H9 (cell line): ENCODE data around the gene UCK1. TPM values are rescaled to one million over a fixed set of nuclear protein-coding genes. Genes with fewer than 3 reads are reported as not detected.

Experiments used
- DNase-seq: peaks from one replicate; pipeline ENCODE4 v3.0.0-alpha.2; 2017
- H2AFZ ChIP-seq: one replicate; pipeline ENCODE4 v1.6.1; 2013; ENCODE audit warnings: mild to moderate bottlenecking, low read length, control low read depth, moderate library complexity
- H2AK5ac ChIP-seq: 2 replicates; pipeline ENCODE4 v1.6.1; 2013; ENCODE audit warnings: low read length, control low read depth, mixed read lengths; ENCODE audit not compliant: insufficient read length
- H2BK120ac ChIP-seq: one replicate; pipeline ENCODE4 v1.6.1; 2013; ENCODE audit warnings: low read depth, mild to moderate bottlenecking, low read length, control low read depth, inconsistent platforms; ENCODE audit not compliant: poor library complexity, severe bottlenecking
- H2BK12ac ChIP-seq: 2 replicates; pipeline ENCODE4 v1.6.1; 2013; ENCODE audit warnings: low read length, control low read depth, mixed read lengths, low read depth; ENCODE audit not compliant: insufficient read length
- H2BK15ac ChIP-seq: 2 replicates; pipeline ENCODE4 v1.6.1; 2013; ENCODE audit warnings: low read depth, low read length, control low read depth
- H2BK20ac ChIP-seq: one replicate; pipeline ENCODE4 v1.6.1; 2013; ENCODE audit warnings: low read depth, mild to moderate bottlenecking, low read length, control low read depth, inconsistent platforms; ENCODE audit not compliant: poor library complexity, severe bottlenecking
- H2BK5ac ChIP-seq: 2 replicates; pipeline ENCODE4 v1.6.1; 2013; ENCODE audit warnings: low read length, control low read depth, mixed read lengths; ENCODE audit not compliant: insufficient read length
- H3K14ac ChIP-seq: 2 replicates; pipeline ENCODE4 v1.6.1; 2013; ENCODE audit warnings: low read length, control low read depth; ENCODE audit not compliant: insufficient read depth
- H3K18ac ChIP-seq: 2 replicates; pipeline ENCODE4 v1.6.1; 2013; ENCODE audit warnings: low read depth, mild to moderate bottlenecking, mixed read lengths, low read length, control low read depth; ENCODE audit not compliant: insufficient read length
- H3K23ac ChIP-seq: 2 replicates; pipeline ENCODE4 v1.6.1; 2013; ENCODE audit warnings: low read length, control low read depth, mixed read lengths, low read depth; ENCODE audit not compliant: insufficient read length
- H3K23me2 ChIP-seq: 2 replicates; pipeline ENCODE4 v1.6.1; 2013; ENCODE audit warnings: low read depth, mild to moderate bottlenecking, mixed read lengths, low read length, control low read depth; ENCODE audit not compliant: insufficient read length, poor library complexity, severe bottlenecking
- H3K27ac ChIP-seq: 2 replicates; pipeline ENCODE4 v1.5.1; 2013; ENCODE audit warnings: low read length, control low read depth, mixed read lengths, low read depth; ENCODE audit not compliant: insufficient read length
- H3K27me3 ChIP-seq: 2 replicates; pipeline ENCODE4 v1.6.1; 2013; ENCODE audit warnings: low read length, control low read depth, inconsistent platforms; ENCODE audit not compliant: insufficient read depth
- H3K4ac ChIP-seq: 2 replicates; pipeline ENCODE4 v1.6.1; 2013; ENCODE audit warnings: low read depth, mild to moderate bottlenecking, control low read depth, inconsistent platforms, low read length, moderate library complexity
- H3K4me1 ChIP-seq: 2 replicates; pipeline ENCODE4 v1.6.1; 2013; ENCODE audit warnings: low read length, control low read depth, inconsistent platforms; ENCODE audit not compliant: insufficient read depth
- H3K4me2 ChIP-seq: 2 replicates; pipeline ENCODE4 v1.6.1; 2013; ENCODE audit warnings: low read length, control low read depth, mixed read lengths; ENCODE audit not compliant: insufficient read length, insufficient read depth
- H3K56ac ChIP-seq: 2 replicates; pipeline ENCODE4 v1.6.1; 2013; ENCODE audit warnings: low read depth, mild to moderate bottlenecking, mixed read lengths, low read length, control low read depth; ENCODE audit not compliant: insufficient read length
- H3K79me1 ChIP-seq: 2 replicates; pipeline ENCODE4 v1.6.1; 2013; ENCODE audit warnings: low read depth, mild to moderate bottlenecking, moderate library complexity, low read length, control low read depth, inconsistent platforms; ENCODE audit not compliant: insufficient read depth, poor library complexity, severe bottlenecking
- H3K79me2 ChIP-seq: 2 replicates; pipeline ENCODE4 v1.6.1; 2013; ENCODE audit warnings: low read length, control low read depth, inconsistent platforms; ENCODE audit not compliant: insufficient read depth
- H3K9ac ChIP-seq: 2 replicates; pipeline ENCODE4 v1.6.1; 2013; ENCODE audit warnings: low read length, control low read depth, mixed read lengths; ENCODE audit not compliant: insufficient read length; ENCODE audit errors: extremely low read depth
- H3K9me3 ChIP-seq: one replicate; pipeline ENCODE4 v1.6.1; 2013; ENCODE audit warnings: low read depth, low read length, inconsistent platforms; ENCODE audit not compliant: control insufficient read depth
- H3T11ph ChIP-seq: one replicate; pipeline ENCODE4 v1.6.1; 2013; ENCODE audit warnings: mild to moderate bottlenecking, low read length, control low read depth, inconsistent platforms
- H4K20me1 ChIP-seq: one replicate; pipeline ENCODE4 v1.6.1; 2013; ENCODE audit not compliant: control insufficient read depth, insufficient read length, insufficient read depth
- H4K5ac ChIP-seq: 2 replicates; pipeline ENCODE4 v1.6.1; 2013; ENCODE audit warnings: low read depth, mild to moderate bottlenecking, mixed read lengths, low read length, control low read depth; ENCODE audit not compliant: insufficient read length
- H4K8ac ChIP-seq: replicated peaks from 2 replicates; pipeline ENCODE4 v1.6.1; 2013; ENCODE audit warnings: low read length, control low read depth, mixed read lengths, low read depth; ENCODE audit not compliant: insufficient read length
- H4K91ac ChIP-seq: 2 replicates; pipeline ENCODE4 v1.6.1; 2013; ENCODE audit warnings: low read depth, mild to moderate bottlenecking, moderate library complexity, mixed read lengths, low read length, control low read depth; ENCODE audit not compliant: insufficient read length
- H3K27ac Mint-ChIP-seq, 3 experiments: 2 replicates in 2 of 3; 3 replicates in 1 of 3; pipeline ENCODE4 v1.8.0; 2020 to 2021; ENCODE audit warnings: mixed read lengths in 3 of 3, mild to moderate bottlenecking in 1 of 3, moderate library complexity in 1 of 3
- H3K27me3 Mint-ChIP-seq: 2 replicates; pipeline ENCODE4 v1.8.0; 2021; ENCODE audit warnings: low read depth, mild to moderate bottlenecking, moderate library complexity, mixed read lengths
- H3K36me3 Mint-ChIP-seq, 3 experiments: 2 replicates in 2 of 3; 3 replicates in 1 of 3; pipeline ENCODE4 v1.8.0; 2020 to 2021; ENCODE audit warnings: low read depth in 3 of 3, mixed read lengths in 3 of 3; ENCODE audit not compliant: insufficient read depth in 1 of 3
- H3K4me1 Mint-ChIP-seq, 2 experiments: 2 replicates each; pipeline ENCODE4 v1.8.0; 2020; ENCODE audit warnings: mixed read lengths in 2 of 2
- H3K4me3 Mint-ChIP-seq, 2 experiments: 2 replicates in 1 of 2; 3 replicates in 1 of 2; pipeline ENCODE4 v1.8.0; 2020 to 2021; ENCODE audit warnings: mild to moderate bottlenecking in 2 of 2, mixed read lengths in 2 of 2, moderate library complexity in 1 of 2
- H3K9me3 Mint-ChIP-seq, 2 experiments: 2 replicates in 1 of 2; 3 replicates in 1 of 2; pipeline ENCODE4 v1.8.0; 2020; ENCODE audit warnings: mild to moderate bottlenecking in 2 of 2, mixed read lengths in 2 of 2, moderate library complexity in 1 of 2
- CTCF ChIP-seq: fragments of 200-600 bp; sonication (generic); conservative IDR thresholded peaks from 3 replicates; pipeline ENCODE4 v1.8.0; 2021; ENCODE audit warnings: antibody characterized with exemption, mild to moderate bottlenecking
- WGBS: extraction: QIAGEN DNeasy Blood & Tissue Kit; methylation state at CpG from one replicate; pipeline ENCODE4 v1.1.7; 2013; ENCODE audit warnings: missing lambda C conversion rate, low lambda C conversion rate, mixed read lengths; ENCODE audit not compliant: insufficient read length; ENCODE audit errors: extremely low coverage; 5-methylcytosine and 5-hydroxymethylcytosine counted together
- total RNA-seq: library from RNA; stranded (reverse); gene quantifications from 2 replicates; pipeline ENCODE4 v1.2.1, GENCODE V29; 2021

UCK1 gene
- total RNA-seq, 1 experiment from 2014 or later: 54.2 TPM

- whole genome bisulfite sequencing: no CpG with 5 or more reads among the region's 22 CpGs
- H4K8ac ChIP-seq: no peak overlapping the region
- no peak for TF ChIP-seq CTCF
- no peaks in the 10 kb centered on the region for H3K4me1 ChIP-seq
- H3K79me2 ChIP-seq: no peaks in the 10 kb centered on the region
- H3K36me3 Mint-ChIP-seq: peaks cover 75 to 99% (median 99%) of the 10 kb centered on the region in 3 experiments
- no peak overlapping the region for H3K4me3 Mint-ChIP-seq
- H3K27me3 ChIP-seq: no peaks in the 10 kb centered on the region
- no peak overlapping the region for H3K27ac ChIP-seq
- peaks cover 1% of the 10 kb centered on the region; the same call in 1 of the 2 replicates for H3K27me3 Mint-ChIP-seq
- H2BK120ac ChIP-seq: no peak overlapping the region
- H3K56ac ChIP-seq: no peak overlapping the region
- H3K4ac ChIP-seq: no peak overlapping the region
- H3K18ac ChIP-seq: no peak overlapping the region
- H2BK12ac ChIP-seq: no peak overlapping the region
- H2BK20ac ChIP-seq: no peak overlapping the region
- DNase-seq: no peak
- H2BK5ac ChIP-seq: no peak overlapping the region
- H4K20me1 ChIP-seq: peaks cover 3% of the 10 kb centered on the region
- no peak overlapping the region for H3K4me2 ChIP-seq
- H2BK15ac ChIP-seq: no peak overlapping the region
- H3K27ac Mint-ChIP-seq: peak overlapping the region; percentile 26 to 78 (median 65); a peak in 5 of 7 replicates
- no peak overlapping the region for H3K9ac ChIP-seq
- no peak overlapping the region for H3T11ph ChIP-seq
- H2AK5ac ChIP-seq: no peak overlapping the region
- no peaks in the 10 kb centered on the region for H3K9me3 ChIP-seq
- no peak overlapping the region for H3K14ac ChIP-seq
- H3K4me1 Mint-ChIP-seq: peaks cover 0 to 2% of the 10 kb centered on the region in 2 experiments; a peak in 1 of 4 replicates
- H3K23ac ChIP-seq: no peak overlapping the region
- no peak overlapping the region for H4K91ac ChIP-seq
- no peaks in the 10 kb centered on the region for H3K9me3 Mint-ChIP-seq
- no peaks in the 10 kb centered on the region for H3K23me2 ChIP-seq
- no peaks in the 10 kb centered on the region for H3K79me1 ChIP-seq
- H2AFZ ChIP-seq: no peak overlapping the region
- no peak overlapping the region for H4K5ac ChIP-seq
Measured at GRCh38 chr9:131494296-131494870, 36.7 kb downstream of the UCK1 start.
